Measurements from ENCODE around the gene ETV2.

DNA sequence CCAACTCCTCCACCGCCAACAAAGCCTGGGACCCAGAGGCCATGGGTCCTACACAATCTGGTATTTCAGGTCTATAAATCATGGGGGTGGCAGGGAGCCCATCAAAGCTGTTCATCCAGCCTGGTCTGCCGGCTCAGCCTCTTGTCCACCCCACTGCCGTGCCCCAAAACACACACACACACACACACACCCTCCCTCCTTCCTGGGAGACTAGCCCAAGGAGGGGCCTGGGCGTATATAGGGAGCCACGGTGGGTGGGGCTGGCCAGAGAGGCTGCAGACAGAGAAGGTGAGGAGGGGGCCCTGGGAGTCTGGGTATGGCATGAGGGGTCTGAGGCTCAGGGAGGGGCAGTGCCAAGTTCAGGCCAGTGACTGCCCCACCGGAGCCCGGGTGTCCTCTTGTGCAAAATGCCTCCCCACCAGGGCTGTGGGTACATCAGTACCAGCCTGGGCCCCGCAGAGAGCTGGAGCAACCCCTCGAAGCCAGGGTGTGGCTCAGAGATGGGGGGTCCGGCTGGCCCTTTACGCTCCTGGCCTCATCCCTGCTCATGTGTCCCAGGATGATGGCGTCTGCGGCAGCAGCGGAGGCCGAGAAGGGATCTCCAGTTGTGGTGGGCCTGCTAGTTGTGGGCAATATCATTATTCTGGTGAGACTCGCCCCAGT, 24.8 kb downstream of the ETV2 start, which contains the start of gene UPK1A:
- TF ChIP-seq, protein P1, sequence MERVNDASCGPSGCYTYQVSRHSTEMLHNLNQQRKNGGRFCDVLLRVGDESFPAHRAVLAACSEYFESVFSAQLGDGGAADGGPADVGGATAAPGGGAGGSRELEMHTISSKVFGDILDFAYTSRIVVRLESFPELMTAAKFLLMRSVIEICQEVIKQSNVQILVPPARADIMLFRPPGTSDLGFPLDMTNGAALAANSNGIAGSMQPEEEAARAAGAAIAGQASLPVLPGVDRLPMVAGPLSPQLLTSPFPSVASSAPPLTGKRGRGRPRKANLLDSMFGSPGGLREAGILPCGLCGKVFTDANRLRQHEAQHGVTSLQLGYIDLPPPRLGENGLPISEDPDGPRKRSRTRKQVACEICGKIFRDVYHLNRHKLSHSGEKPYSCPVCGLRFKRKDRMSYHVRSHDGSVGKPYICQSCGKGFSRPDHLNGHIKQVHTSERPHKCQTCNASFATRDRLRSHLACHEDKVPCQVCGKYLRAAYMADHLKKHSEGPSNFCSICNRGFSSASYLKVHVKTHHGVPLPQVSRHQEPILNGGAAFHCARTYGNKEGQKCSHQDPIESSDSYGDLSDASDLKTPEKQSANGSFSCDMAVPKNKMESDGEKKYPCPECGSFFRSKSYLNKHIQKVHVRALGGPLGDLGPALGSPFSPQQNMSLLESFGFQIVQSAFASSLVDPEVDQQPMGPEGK (CRISPR knock-in tag; IDR thresholded peaks at IDR 0.05; ENCODE audit: borderline replicate concordance) = no peak
- TF ChIP-seq ARNTL (CRISPR knock-in tag; IDR thresholded peaks at IDR 0.05; ENCODE audit: borderline replicate concordance, low read depth) = no peak
- TF ChIP-seq, protein P2, sequence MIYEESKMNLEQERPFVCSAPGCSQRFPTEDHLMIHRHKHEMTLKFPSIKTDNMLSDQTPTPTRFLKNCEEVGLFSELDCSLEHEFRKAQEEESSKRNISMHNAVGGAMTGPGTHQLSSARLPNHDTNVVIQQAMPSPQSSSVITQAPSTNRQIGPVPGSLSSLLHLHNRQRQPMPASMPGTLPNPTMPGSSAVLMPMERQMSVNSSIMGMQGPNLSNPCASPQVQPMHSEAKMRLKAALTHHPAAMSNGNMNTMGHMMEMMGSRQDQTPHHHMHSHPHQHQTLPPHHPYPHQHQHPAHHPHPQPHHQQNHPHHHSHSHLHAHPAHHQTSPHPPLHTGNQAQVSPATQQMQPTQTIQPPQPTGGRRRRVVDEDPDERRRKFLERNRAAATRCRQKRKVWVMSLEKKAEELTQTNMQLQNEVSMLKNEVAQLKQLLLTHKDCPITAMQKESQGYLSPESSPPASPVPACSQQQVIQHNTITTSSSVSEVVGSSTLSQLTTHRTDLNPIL (CRISPR knock-in tag; IDR thresholded peaks at IDR 0.05; ENCODE audit: low read depth) = no peak
- no peak for TF ChIP-seq ZNF8 (CRISPR knock-in tag; IDR thresholded peaks at IDR 0.05)
- no peak for TF ChIP-seq ZFP3 (CRISPR knock-in tag; IDR thresholded peaks at IDR 0.05)
- no peak for TF ChIP-seq OSR1 (CRISPR knock-in tag; IDR thresholded peaks at IDR 0.05)
